ENCODE measurements around the gene KDM4C. TPM values are rescaled to one million over a fixed set of nuclear protein-coding genes. Genes with fewer than 3 reads are reported as not detected.

The KDM4C gene
- total RNA-seq, 4 donors from 2014 or later, result 75.0 to 95.9 (median 88.9) TPM

DNA sequence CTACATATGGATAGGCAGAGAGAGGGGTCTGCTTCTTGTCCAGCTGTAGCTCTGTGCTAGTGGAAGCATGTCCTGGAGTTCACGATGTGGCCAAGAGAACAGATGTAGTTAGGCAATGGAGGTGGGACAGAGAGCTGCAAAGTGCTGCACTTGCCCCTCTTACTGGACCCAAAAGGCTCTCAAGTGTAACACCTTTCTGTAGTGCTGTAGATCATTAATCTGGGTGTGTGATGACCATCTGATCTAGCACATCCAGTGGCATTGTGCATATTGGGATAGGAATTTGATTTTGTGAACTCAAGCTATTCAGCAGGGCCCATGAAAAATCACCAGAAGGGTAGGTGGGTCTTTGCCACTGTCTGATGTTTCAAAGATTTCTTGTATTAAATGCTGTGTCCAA is 151.4 kb downstream of the KDM4C start:
- in situ Hi-C loops (cut with MboI; ENCODE audit: low pct_ligation_motif_present in 1 of 4, low pct_unique_long_range_greater_than_20kb in 1 of 4, low sequenced_read_pairs in 3 of 4), result no loop called here
- WGBS, 2 donors (ENCODE audit: low coverage in 1 of 2), result 77% methylated on average over 1 of the region's 1 CpG; no CpG with 5 or more reads in 1 of the 2 donors
- no peaks in the 10 kb centered on the region for H3K9me3 ChIP-seq

DNA sequence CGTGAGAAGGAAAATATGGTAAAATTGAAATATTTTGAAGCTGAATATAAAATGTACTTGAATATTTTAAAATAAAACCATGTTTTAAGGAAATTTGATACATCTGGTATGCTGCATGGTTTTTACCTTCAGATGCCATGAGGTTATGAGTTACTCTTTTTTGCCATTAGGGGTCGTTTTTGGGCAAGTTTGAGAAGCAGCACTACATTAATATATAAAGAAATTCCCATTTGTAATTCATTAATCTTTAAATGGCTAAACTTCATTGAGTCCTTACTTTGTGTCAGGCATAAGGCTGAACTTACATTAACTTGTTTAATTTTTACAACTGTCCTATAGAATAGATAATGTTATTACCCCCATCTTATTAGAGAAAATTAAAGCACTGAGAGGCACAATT is 152.3 kb downstream of the KDM4C start:
- no peak overlapping the region for H3K4me3 ChIP-seq
- H3K27me3 ChIP-seq, result no peaks in the 10 kb centered on the region
- intact Hi-C loops (cut with DNase I; ENCODE audit: low total_unique reads), result no loop called here
- TF ChIP-seq, protein P1, sequence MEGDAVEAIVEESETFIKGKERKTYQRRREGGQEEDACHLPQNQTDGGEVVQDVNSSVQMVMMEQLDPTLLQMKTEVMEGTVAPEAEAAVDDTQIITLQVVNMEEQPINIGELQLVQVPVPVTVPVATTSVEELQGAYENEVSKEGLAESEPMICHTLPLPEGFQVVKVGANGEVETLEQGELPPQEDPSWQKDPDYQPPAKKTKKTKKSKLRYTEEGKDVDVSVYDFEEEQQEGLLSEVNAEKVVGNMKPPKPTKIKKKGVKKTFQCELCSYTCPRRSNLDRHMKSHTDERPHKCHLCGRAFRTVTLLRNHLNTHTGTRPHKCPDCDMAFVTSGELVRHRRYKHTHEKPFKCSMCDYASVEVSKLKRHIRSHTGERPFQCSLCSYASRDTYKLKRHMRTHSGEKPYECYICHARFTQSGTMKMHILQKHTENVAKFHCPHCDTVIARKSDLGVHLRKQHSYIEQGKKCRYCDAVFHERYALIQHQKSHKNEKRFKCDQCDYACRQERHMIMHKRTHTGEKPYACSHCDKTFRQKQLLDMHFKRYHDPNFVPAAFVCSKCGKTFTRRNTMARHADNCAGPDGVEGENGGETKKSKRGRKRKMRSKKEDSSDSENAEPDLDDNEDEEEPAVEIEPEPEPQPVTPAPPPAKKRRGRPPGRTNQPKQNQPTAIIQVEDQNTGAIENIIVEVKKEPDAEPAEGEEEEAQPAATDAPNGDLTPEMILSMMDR (IDR thresholded peaks at IDR 0.05), result peak in 2 of 5 experiments; percentile 9 to 14
- TF ChIP-seq EP300 (IDR thresholded peaks at IDR 0.05; ENCODE audit: low read depth), result no peak
- H3K4me1 ChIP-seq, result no peaks in the 10 kb centered on the region
- H3K9me3 ChIP-seq, result no peaks in the 10 kb centered on the region
- no peak for DNase-seq
- H3K36me3 ChIP-seq, result no peaks in the 10 kb centered on the region
- WGBS, 2 donors (ENCODE audit: low coverage in 1 of 2), result 50 to 55% methylated on average over 2 of the region's 2 CpGs
- H3K27ac ChIP-seq, result no peak overlapping the region
- in situ Hi-C loops (cut with MboI; ENCODE audit: low pct_ligation_motif_present in 1 of 4, low pct_unique_long_range_greater_than_20kb in 1 of 4, low sequenced_read_pairs in 3 of 4), result no loop called here

More for the DNA sequence above, 151.4 kb downstream of the KDM4C start:
- no peaks in the 10 kb centered on the region for H3K27me3 ChIP-seq
- H3K27ac ChIP-seq, result no peak overlapping the region
- intact Hi-C loops (cut with DNase I; ENCODE audit: low total_unique reads), result no loop called here
- H3K36me3 ChIP-seq, result no peaks in the 10 kb centered on the region
- DNase-seq, result no peak
- H3K4me3 ChIP-seq, result no peak overlapping the region
- no peaks in the 10 kb centered on the region for H3K4me1 ChIP-seq
- no peak for TF ChIP-seq POLR2A (IDR thresholded peaks at IDR 0.05)
- TF ChIP-seq, protein P1 (IDR thresholded peaks at IDR 0.05), result no peak
- no peak for TF ChIP-seq EP300 (IDR thresholded peaks at IDR 0.05; ENCODE audit: low read depth)
- TF ChIP-seq POLR2AphosphoS5 (IDR thresholded peaks at IDR 0.05), result no peak

DNA sequence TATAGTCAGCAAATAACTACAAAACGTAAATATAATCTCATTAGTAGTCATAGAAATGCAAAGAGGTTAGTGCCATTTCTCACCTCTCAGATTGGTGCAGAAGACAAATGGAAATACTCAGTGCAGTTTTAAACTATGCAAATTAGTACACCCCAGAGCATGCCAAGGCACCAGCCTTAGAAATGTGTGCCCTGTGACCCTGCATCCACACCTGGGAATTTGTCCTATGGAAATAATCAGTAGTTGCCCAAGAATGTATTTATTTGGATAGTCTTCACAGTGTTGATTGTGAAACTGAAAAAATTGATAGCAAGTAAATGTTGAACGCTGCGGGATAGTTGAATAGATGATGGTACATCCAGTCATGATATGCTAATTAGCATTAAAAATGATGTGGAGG is 152.7 kb downstream of the KDM4C start:
- TF ChIP-seq POLR2AphosphoS5 (IDR thresholded peaks at IDR 0.05) (no peak), EP300 (IDR thresholded peaks at IDR 0.05; ENCODE audit: low read depth) (no peak), POLR2A (IDR thresholded peaks at IDR 0.05) (no peak)
- TF ChIP-seq, protein P1 (IDR thresholded peaks at IDR 0.05), result no peak
- no peak for DNase-seq
- intact Hi-C loops (cut with DNase I; ENCODE audit: low total_unique reads), result no loop called here
- Histone ChIP-seq H3K9me3 (no peaks in the 10 kb centered on the region), H3K4me3 (no peak overlapping the region), H3K36me3 (no peaks in the 10 kb centered on the region), H3K27ac (no peak overlapping the region), H3K4me1 (no peaks in the 10 kb centered on the region), H3K27me3 (no peaks in the 10 kb centered on the region)
- in situ Hi-C loops (cut with MboI; ENCODE audit: low pct_ligation_motif_present in 1 of 4, low pct_unique_long_range_greater_than_20kb in 1 of 4, low sequenced_read_pairs in 3 of 4), result no loop called here
- WGBS, 2 donors (ENCODE audit: low coverage in 1 of 2), result 90 to 96% methylated on average over 3 of the region's 3 CpGs

DNA sequence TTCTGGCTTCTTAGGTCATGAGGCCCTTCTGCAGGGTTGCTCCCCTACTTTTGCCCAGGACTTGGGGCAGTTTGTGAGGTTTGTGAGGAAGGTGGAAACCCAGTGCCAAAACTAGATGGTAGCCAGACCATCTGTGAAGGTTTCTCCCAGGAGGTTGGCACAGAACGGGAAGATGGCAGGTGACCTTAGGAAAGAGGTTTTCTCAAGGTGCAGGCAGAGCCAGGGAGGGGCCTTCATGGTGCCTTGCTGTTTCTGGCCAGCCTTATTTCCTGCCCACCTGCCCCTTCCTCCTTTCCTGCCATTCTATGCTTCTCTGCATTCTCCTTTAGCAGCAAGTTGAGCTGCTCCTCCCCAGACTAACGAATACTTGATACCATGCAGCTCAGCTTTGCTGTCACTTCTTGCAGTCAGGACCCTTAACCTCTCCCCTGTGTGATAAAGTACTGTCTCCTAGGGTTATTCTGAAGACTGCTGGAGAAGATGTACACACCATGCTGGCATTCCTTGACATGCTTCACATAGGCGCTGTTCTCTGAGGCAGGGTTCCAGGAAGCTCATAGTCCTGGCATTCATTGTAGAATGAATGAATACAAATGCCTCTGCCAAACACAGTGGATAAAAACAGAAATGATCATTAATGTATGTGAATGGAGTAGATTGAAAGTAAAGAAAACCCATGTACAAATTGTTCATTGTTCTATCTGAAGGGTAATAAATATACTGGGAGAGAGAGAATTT is 154.3 kb downstream of the KDM4C start:
- TF ChIP-seq POLR2A (IDR thresholded peaks at IDR 0.05), result no peak
- Histone ChIP-seq H3K27me3 (no peaks in the 10 kb centered on the region), H3K9me3 (no peaks in the 10 kb centered on the region), H3K4me3 (no peak overlapping the region), H3K4me1 (no peaks in the 10 kb centered on the region), H3K36me3 (no peaks in the 10 kb centered on the region), H3K27ac (no peak overlapping the region)
- DNase-seq, result no peak
- WGBS, 2 donors (ENCODE audit: low coverage in 1 of 2), result 88 to 100% methylated on average over 2 to 3 of the region's 3 CpGs
- in situ Hi-C loops (cut with MboI; ENCODE audit: low pct_ligation_motif_present in 1 of 4, low pct_unique_long_range_greater_than_20kb in 1 of 4, low sequenced_read_pairs in 3 of 4), result no loop called here
- intact Hi-C loops (cut with DNase I; ENCODE audit: low total_unique reads), result no loop called here

DNA sequence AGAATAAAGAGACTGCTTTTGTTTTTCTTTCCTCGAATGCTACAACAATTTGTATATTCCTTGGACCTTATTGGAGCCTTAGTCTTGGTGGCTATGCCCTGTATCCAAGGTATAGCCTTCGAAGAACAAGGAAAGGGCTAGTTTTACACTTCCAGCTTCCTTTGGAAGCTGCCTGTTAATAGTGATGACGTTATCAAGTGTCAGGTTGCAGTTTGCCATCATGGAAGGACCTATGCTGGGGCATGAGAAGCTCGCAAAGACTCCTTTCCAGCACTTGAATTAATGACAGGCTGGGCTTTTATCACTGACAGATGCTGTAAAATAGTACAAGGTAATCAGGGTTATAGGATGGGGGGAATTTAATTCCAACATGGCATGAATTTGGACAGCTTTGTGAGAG is 157.9 kb downstream of the KDM4C start:
- H3K4me1 ChIP-seq, result no peaks in the 10 kb centered on the region
- no peaks in the 10 kb centered on the region for H3K27me3 ChIP-seq
- in situ Hi-C loops (cut with MboI; ENCODE audit: low pct_ligation_motif_present in 1 of 4, low pct_unique_long_range_greater_than_20kb in 1 of 4, low sequenced_read_pairs in 3 of 4), result no loop called here
- no peaks in the 10 kb centered on the region for H3K9me3 ChIP-seq
- no peak for DNase-seq
- WGBS, 2 donors (ENCODE audit: low coverage in 1 of 2), result 84% methylated on average over 4 of the region's 4 CpGs
- no peak overlapping the region for H3K27ac ChIP-seq
- no peaks in the 10 kb centered on the region for H3K36me3 ChIP-seq
- TF ChIP-seq EP300 (IDR thresholded peaks at IDR 0.05; ENCODE audit: low read depth) (no peak), POLR2AphosphoS5 (IDR thresholded peaks at IDR 0.05) (no peak), POLR2A (IDR thresholded peaks at IDR 0.05) (no peak)
- TF ChIP-seq, protein P1 (IDR thresholded peaks at IDR 0.05), result no peak
- intact Hi-C loops (cut with DNase I; ENCODE audit: low total_unique reads), result no loop called here
- no peak overlapping the region for H3K4me3 ChIP-seq
